Measurements from ENCODE around the gene TTC19.

The TTC19 gene

GRCh38 chr17:16040710-16041251 lies 41.2 kb downstream of the TTC19 start:
- no peaks in the 10 kb centered on the region for H3K79me1 ChIP-seq (ENCODE audit: low read length)
- H2AK5ac ChIP-seq (ENCODE audit: low read length), result no peak overlapping the region
- H3K18ac ChIP-seq (ENCODE audit: low read length), result no peak overlapping the region
- H3K4me1 ChIP-seq (ENCODE audit: control insufficient read depth, low read depth, low read length), result no peaks in the 10 kb centered on the region
- H3K79me2 ChIP-seq (ENCODE audit: control insufficient read depth, insufficient read depth, low read length), result no peaks in the 10 kb centered on the region
- H3K36me3 ChIP-seq (ENCODE audit: control insufficient read depth, insufficient read depth, low read length), result peaks cover 6% of the 10 kb centered on the region
- WGBS (ENCODE audit: extremely low coverage, insufficient coverage, low lambda C conversion rate), result no CpG with 5 or more reads among the region's 4 CpGs
- H3K27ac ChIP-seq (ENCODE audit: low read depth, low read length), result no peak overlapping the region
- H2BK15ac ChIP-seq (replicated peaks; ENCODE audit: low read depth), result no peak overlapping the region
- H4K8ac ChIP-seq (ENCODE audit: low read depth, low read length), result no peak overlapping the region
- DNase-seq, result no peak
- no peak overlapping the region for H4K5ac ChIP-seq (ENCODE audit: low read length)
- H3K23ac ChIP-seq (ENCODE audit: low read length), result no peak overlapping the region
- H3K4ac ChIP-seq (ENCODE audit: low read depth, low read length), result no peak overlapping the region
- H3K4me3 ChIP-seq (ENCODE audit: low read length), result no peak overlapping the region
- no peak overlapping the region for H2BK120ac ChIP-seq (ENCODE audit: low read depth, low read length)
- no peak overlapping the region for H3K4me2 ChIP-seq (ENCODE audit: low read length)
- H3K56ac ChIP-seq (ENCODE audit: low read length), result no peak overlapping the region
- H3K27me3 ChIP-seq (ENCODE audit: insufficient read depth, low read length, poor library complexity), result no peaks in the 10 kb centered on the region
- H3K9ac ChIP-seq (ENCODE audit: low read length), result no peak overlapping the region
- no peak overlapping the region for H2BK5ac ChIP-seq (ENCODE audit: low read length)

- H3K4me3 ChIP-seq (ENCODE audit: low read length), result no peak overlapping the region
- H3K9ac ChIP-seq (ENCODE audit: low read length), result no peak overlapping the region
- no peaks in the 10 kb centered on the region for H3K27me3 ChIP-seq (ENCODE audit: insufficient read depth, low read length, poor library complexity)
- no peak overlapping the region for H3K4ac ChIP-seq (ENCODE audit: low read depth, low read length)
- H2BK15ac ChIP-seq (replicated peaks; ENCODE audit: low read depth), result no peak overlapping the region
- H4K5ac ChIP-seq (ENCODE audit: low read length), result no peak overlapping the region
- DNase-seq, result no peak
- H3K79me1 ChIP-seq (ENCODE audit: low read length), result no peaks in the 10 kb centered on the region
- no peak overlapping the region for H3K18ac ChIP-seq (ENCODE audit: low read length)
- no peak overlapping the region for H2BK120ac ChIP-seq (ENCODE audit: low read depth, low read length)
- WGBS (ENCODE audit: extremely low coverage, insufficient coverage, low lambda C conversion rate), result no CpG with 5 or more reads among the region's 10 CpGs
- no peaks in the 10 kb centered on the region for H3K79me2 ChIP-seq (ENCODE audit: control insufficient read depth, insufficient read depth, low read length)
- no peak overlapping the region for H4K8ac ChIP-seq (ENCODE audit: low read depth, low read length)
- H3K4me2 ChIP-seq (ENCODE audit: low read length), result no peak overlapping the region
- H3K36me3 ChIP-seq (ENCODE audit: control insufficient read depth, insufficient read depth, low read length), result peaks cover 8% of the 10 kb centered on the region
- no peaks in the 10 kb centered on the region for H3K4me1 ChIP-seq (ENCODE audit: control insufficient read depth, low read depth, low read length)
- no peak overlapping the region for H3K23ac ChIP-seq (ENCODE audit: low read length)
- H2AK5ac ChIP-seq (ENCODE audit: low read length), result no peak overlapping the region
- H3K27ac ChIP-seq (ENCODE audit: low read depth, low read length), result no peak overlapping the region
- H3K56ac ChIP-seq (ENCODE audit: low read length), result no peak overlapping the region
- no peak overlapping the region for H2BK5ac ChIP-seq (ENCODE audit: low read length)
These were observed 44.9 kb downstream of the TTC19 start for GRCh38 chr17:16044487-16044886.

- Histone ChIP-seq H2BK5ac (ENCODE audit: low read length) (no peak overlapping the region), H3K36me3 (ENCODE audit: control insufficient read depth, insufficient read depth, low read length) (peaks cover 8% of the 10 kb centered on the region), H3K27ac (ENCODE audit: low read depth, low read length) (no peak overlapping the region), H3K4me1 (ENCODE audit: control insufficient read depth, low read depth, low read length) (no peaks in the 10 kb centered on the region), H3K56ac (ENCODE audit: low read length) (no peak overlapping the region), H4K5ac (ENCODE audit: low read length) (no peak overlapping the region), H3K4me2 (ENCODE audit: low read length) (no peak overlapping the region), H3K79me1 (ENCODE audit: low read length) (no peaks in the 10 kb centered on the region), H3K23ac (ENCODE audit: low read length) (no peak overlapping the region), H3K4me3 (ENCODE audit: low read length) (no peak overlapping the region), H3K4ac (ENCODE audit: low read depth, low read length) (no peak overlapping the region), H2AK5ac (ENCODE audit: low read length) (no peak overlapping the region), H3K18ac (ENCODE audit: low read length) (no peak overlapping the region), H4K8ac (ENCODE audit: low read depth, low read length) (no peak overlapping the region), H3K79me2 (ENCODE audit: control insufficient read depth, insufficient read depth, low read length) (no peaks in the 10 kb centered on the region), H2BK15ac (replicated peaks; ENCODE audit: low read depth) (no peak overlapping the region), H3K27me3 (ENCODE audit: insufficient read depth, low read length, poor library complexity) (no peaks in the 10 kb centered on the region), H3K9ac (ENCODE audit: low read length) (no peak overlapping the region), H2BK120ac (ENCODE audit: low read depth, low read length) (no peak overlapping the region)
- DNase-seq, result no peak
- WGBS (ENCODE audit: extremely low coverage, insufficient coverage, low lambda C conversion rate), result no CpG with 5 or more reads among the region's 3 CpGs
These were observed 47.3 kb downstream of the TTC19 start for GRCh38 chr17:16046966-16047365.

GRCh38 chr17:16048811-16049449 lies 49.3 kb downstream of the TTC19 start:
- Histone ChIP-seq H3K23ac (ENCODE audit: low read length) (no peak overlapping the region), H3K4me2 (ENCODE audit: low read length) (no peak overlapping the region), H3K79me2 (ENCODE audit: control insufficient read depth, insufficient read depth, low read length) (no peaks in the 10 kb centered on the region), H3K36me3 (ENCODE audit: control insufficient read depth, insufficient read depth, low read length) (peaks cover 8% of the 10 kb centered on the region), H3K4me1 (ENCODE audit: control insufficient read depth, low read depth, low read length) (no peaks in the 10 kb centered on the region), H3K4me3 (ENCODE audit: low read length) (no peak overlapping the region), H3K79me1 (ENCODE audit: low read length) (peaks cover 1% of the 10 kb centered on the region), H2BK15ac (replicated peaks; ENCODE audit: low read depth) (no peak overlapping the region), H2BK120ac (ENCODE audit: low read depth, low read length) (no peak overlapping the region), H3K56ac (ENCODE audit: low read length) (no peak overlapping the region), H4K8ac (ENCODE audit: low read depth, low read length) (no peak overlapping the region), H2BK5ac (ENCODE audit: low read length) (no peak overlapping the region), H3K18ac (ENCODE audit: low read length) (no peak overlapping the region), H4K5ac (ENCODE audit: low read length) (no peak overlapping the region), H3K4ac (ENCODE audit: low read depth, low read length) (no peak overlapping the region), H2AK5ac (ENCODE audit: low read length) (no peak overlapping the region), H3K9ac (ENCODE audit: low read length) (no peak overlapping the region), H3K27me3 (ENCODE audit: insufficient read depth, low read length, poor library complexity) (peaks cover 2% of the 10 kb centered on the region), H3K27ac (ENCODE audit: low read depth, low read length) (no peak overlapping the region)
- DNase-seq, result no peak
- WGBS (ENCODE audit: extremely low coverage, insufficient coverage, low lambda C conversion rate), result no CpG with 5 or more reads among the region's 14 CpGs

GRCh38 chr17:16050844-16051243 lies 51.2 kb downstream of the TTC19 start:
- Histone ChIP-seq H3K4ac (ENCODE audit: low read depth, low read length) (no peak overlapping the region), H3K18ac (ENCODE audit: low read length) (no peak overlapping the region), H3K79me2 (ENCODE audit: control insufficient read depth, insufficient read depth, low read length) (no peaks in the 10 kb centered on the region), H2BK15ac (replicated peaks; ENCODE audit: low read depth) (no peak overlapping the region), H3K4me3 (ENCODE audit: low read length) (no peak overlapping the region), H3K4me1 (ENCODE audit: control insufficient read depth, low read depth, low read length) (no peaks in the 10 kb centered on the region), H3K27me3 (ENCODE audit: insufficient read depth, low read length, poor library complexity) (peaks cover 2% of the 10 kb centered on the region), H3K9ac (ENCODE audit: low read length) (no peak overlapping the region), H4K8ac (ENCODE audit: low read depth, low read length) (no peak overlapping the region), H3K79me1 (ENCODE audit: low read length) (peaks cover 1% of the 10 kb centered on the region), H4K5ac (ENCODE audit: low read length) (no peak overlapping the region), H2AK5ac (ENCODE audit: low read length) (no peak overlapping the region), H3K56ac (ENCODE audit: low read length) (no peak overlapping the region), H2BK120ac (ENCODE audit: low read depth, low read length) (no peak overlapping the region), H3K36me3 (ENCODE audit: control insufficient read depth, insufficient read depth, low read length) (peaks cover 3% of the 10 kb centered on the region), H3K27ac (ENCODE audit: low read depth, low read length) (no peak overlapping the region), H3K23ac (ENCODE audit: low read length) (no peak overlapping the region), H2BK5ac (ENCODE audit: low read length) (no peak overlapping the region), H3K4me2 (ENCODE audit: low read length) (no peak overlapping the region)
- WGBS (ENCODE audit: extremely low coverage, insufficient coverage, low lambda C conversion rate), result no CpG with 5 or more reads among the region's 6 CpGs
- DNase-seq, result no peak

GRCh38 chr17:16052486-16052885 lies 52.9 kb downstream of the TTC19 start:
- H3K79me2 ChIP-seq (ENCODE audit: control insufficient read depth, insufficient read depth, low read length), result no peaks in the 10 kb centered on the region
- H3K4me3 ChIP-seq (ENCODE audit: low read length), result no peak overlapping the region
- H3K4me1 ChIP-seq (ENCODE audit: control insufficient read depth, low read depth, low read length), result no peaks in the 10 kb centered on the region
- H3K4me2 ChIP-seq (ENCODE audit: low read length), result no peak overlapping the region
- peaks cover 2% of the 10 kb centered on the region for H3K36me3 ChIP-seq (ENCODE audit: control insufficient read depth, insufficient read depth, low read length)
- no peak overlapping the region for H3K56ac ChIP-seq (ENCODE audit: low read length)
- no CpG with 5 or more reads among the region's 1 CpG for WGBS (ENCODE audit: extremely low coverage, insufficient coverage, low lambda C conversion rate)
- DNase-seq, result no peak
- H2BK5ac ChIP-seq (ENCODE audit: low read length), result no peak overlapping the region
- no peak overlapping the region for H3K18ac ChIP-seq (ENCODE audit: low read length)
- no peak overlapping the region for H2BK120ac ChIP-seq (ENCODE audit: low read depth, low read length)
- H3K4ac ChIP-seq (ENCODE audit: low read depth, low read length), result no peak overlapping the region
- no peak overlapping the region for H3K23ac ChIP-seq (ENCODE audit: low read length)
- H3K27ac ChIP-seq (ENCODE audit: low read depth, low read length), result no peak overlapping the region
- H4K8ac ChIP-seq (ENCODE audit: low read depth, low read length), result no peak overlapping the region
- H3K27me3 ChIP-seq (ENCODE audit: insufficient read depth, low read length, poor library complexity), result peaks cover 2% of the 10 kb centered on the region
- no peak overlapping the region for H2BK15ac ChIP-seq (replicated peaks; ENCODE audit: low read depth)
- no peak overlapping the region for H3K9ac ChIP-seq (ENCODE audit: low read length)
- H4K5ac ChIP-seq (ENCODE audit: low read length), result no peak overlapping the region
- peaks cover 1% of the 10 kb centered on the region for H3K79me1 ChIP-seq (ENCODE audit: low read length)
- no peak overlapping the region for H2AK5ac ChIP-seq (ENCODE audit: low read length)

All from mesendoderm (in vitro differentiated cells).